ENCODE data around the gene IQCB1. TPM values are rescaled to one million over a fixed set of nuclear protein-coding genes. Genes with fewer than 3 reads are reported as not detected.
"Not testable (repeated sequence)": the region's sequence is repeated elsewhere in the genome, so short reads cannot be mapped to it uniquely, and the experiment has no call there.

IQCB1 gene
- total and polyA plus RNA-seq, 9 of the 15 experiments (the other 6 are each of a cell fraction or from before 2014, with no cell fraction given) = 21.1 to 38.1 (median 27.5) TPM

DNA sequence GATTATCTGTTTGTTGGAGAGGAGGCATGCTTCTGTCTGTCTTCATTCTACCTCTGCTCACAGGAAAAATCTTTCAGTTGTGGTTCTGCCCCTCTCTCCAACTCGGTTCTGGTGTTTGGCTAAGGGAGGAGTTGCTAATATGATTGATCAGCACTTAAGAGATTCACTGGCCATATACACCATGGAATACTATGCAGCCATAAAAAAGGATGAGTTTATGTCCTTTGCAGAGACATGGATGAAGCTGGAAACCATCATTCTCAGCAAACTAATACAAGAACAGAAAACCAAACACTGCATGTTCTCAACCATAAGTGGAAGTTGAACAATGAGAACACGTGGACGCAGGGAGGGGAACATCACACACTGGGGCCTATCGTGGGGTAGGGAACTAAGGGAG, 59.8 kb downstream of the IQCB1 start:
- intact Hi-C loops (cut with micrococcal nuclease); H3K9me3 ChIP-seq (replicated peaks; ENCODE audit: control insufficient read depth, insufficient read depth, low read depth, low read length); H4K20me1 ChIP-seq (replicated peaks; ENCODE audit: control insufficient read depth, insufficient read depth, low read length); H3K27ac ChIP-seq (ENCODE audit: extremely low read depth, low read depth, low read length); H2AFZ ChIP-seq (ENCODE audit: low read depth, low read length); H3K79me2 ChIP-seq (ENCODE audit: control insufficient read depth, insufficient read depth, low read length); ATAC-seq; BruUV-seq (replicated peaks); H3K4me1 ChIP-seq (replicated peaks in 1 of 2; ENCODE audit: control insufficient read depth in 2 of 2, insufficient read depth in 2 of 2, low read length in 2 of 2); H3K9me1 ChIP-seq (ENCODE audit: control insufficient read depth, insufficient read depth, low read length); POLR2A ChIA-PET; FAIRE-seq; in situ Hi-C loops (cut with MboI); H3K9ac ChIP-seq (ENCODE audit: insufficient read depth in 1 of 2, low read depth in 2 of 2, low read length in 2 of 2); CTCF ChIA-PET (ENCODE audit: low intra/inter-chr PET ratio); H3K4me3 ChIP-seq; H3K27me3 ChIP-seq (ENCODE audit: control insufficient read depth in 2 of 2, insufficient read depth in 2 of 2, low read length in 2 of 2); H3K4me2 ChIP-seq (ENCODE audit: insufficient read depth, low read length); DNase-seq (ENCODE audit: extremely low read depth in 1 of 4, low spot score in 3 of 4): not testable (repeated sequence)
- TF ChIP-seq ZNF146 (CRISPR knock-in tag; IDR thresholded peaks at IDR 0.05; ENCODE audit: unreplicated experiment) = peak; percentile 75
- TF ChIP-seq RBM25 (IDR thresholded peaks at IDR 0.05; ENCODE audit: low read depth, low read length, severe bottlenecking) = peak; percentile 34
- 78% methylated on average over 4 of the region's 4 CpGs for WGBS (ENCODE audit: insufficient coverage, low coverage, missing lambda C conversion rate)
- peaks cover 56% of the 10 kb centered on the region; the same call in 2 of the 3 replicates for H3K36me3 ChIP-seq (ENCODE audit: control insufficient read depth, insufficient read depth, low read length)

DNA sequence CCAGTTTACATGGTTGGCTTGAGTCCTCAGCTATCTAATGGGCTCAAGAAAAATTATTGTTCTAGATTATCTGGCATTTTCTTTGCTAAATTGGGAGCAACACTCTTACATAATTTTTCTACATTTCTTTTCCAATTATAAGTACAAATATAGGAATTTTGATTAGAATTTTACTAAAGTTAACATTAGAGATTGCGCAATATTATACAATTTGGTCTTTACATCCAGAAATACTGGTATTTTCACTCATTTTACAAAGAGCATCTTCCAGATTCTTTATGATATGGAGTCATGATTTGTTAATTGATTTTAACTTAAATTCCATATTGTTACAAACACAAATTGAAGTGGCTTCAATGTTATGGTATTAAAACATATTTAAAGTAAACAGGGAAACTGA, 65.6 kb downstream of the IQCB1 start:
- BruUV-seq (replicated peaks) = no TSS peak
- H3K4me2 ChIP-seq (ENCODE audit: insufficient read depth, low read length) = no peak overlapping the region
- no peak overlapping the region for H3K4me3 ChIP-seq
- no peak overlapping the region for H3K27ac ChIP-seq (ENCODE audit: extremely low read depth, low read depth, low read length)
- H2AFZ ChIP-seq (ENCODE audit: low read depth, low read length) = no peak overlapping the region
- ATAC-seq = no peak
- intact Hi-C loops (cut with micrococcal nuclease) (no loop called here), in situ Hi-C loops (cut with MboI) (no loop called here)
- ChIA-PET CTCF (ENCODE audit: low intra/inter-chr PET ratio) (no interaction called here), POLR2A (no interaction called here)
- no peaks in the 10 kb centered on the region for H4K20me1 ChIP-seq (replicated peaks; ENCODE audit: control insufficient read depth, insufficient read depth, low read length)
- no peaks in the 10 kb centered on the region for H3K9me3 ChIP-seq (replicated peaks; ENCODE audit: control insufficient read depth, insufficient read depth, low read depth, low read length)
- no peaks in the 10 kb centered on the region for H3K4me1 ChIP-seq (replicated peaks in 1 of 2; ENCODE audit: control insufficient read depth in 2 of 2, insufficient read depth in 2 of 2, low read length in 2 of 2)
- no peaks in the 10 kb centered on the region for H3K79me2 ChIP-seq (ENCODE audit: control insufficient read depth, insufficient read depth, low read length)
- FAIRE-seq = no peak
- H3K27me3 ChIP-seq (ENCODE audit: control insufficient read depth in 2 of 2, insufficient read depth in 2 of 2, low read length in 2 of 2) = no peaks in the 10 kb centered on the region
- H3K9me1 ChIP-seq (ENCODE audit: control insufficient read depth, insufficient read depth, low read length) = no peaks in the 10 kb centered on the region
- 92% methylated on average over 1 of the region's 1 CpG for WGBS (ENCODE audit: insufficient coverage, low coverage, missing lambda C conversion rate)
- no peak overlapping the region for H3K9ac ChIP-seq (ENCODE audit: insufficient read depth in 1 of 2, low read depth in 2 of 2, low read length in 2 of 2)
- H3K36me3 ChIP-seq (ENCODE audit: control insufficient read depth, insufficient read depth, low read length) = peaks cover 31% of the 10 kb centered on the region; the same call in 2 of the 3 replicates
- DNase-seq (ENCODE audit: extremely low read depth in 1 of 4, low spot score in 3 of 4) = no peak
- TF ChIP-seq RERE (CRISPR knock-in tag; IDR thresholded peaks at IDR 0.05; ENCODE audit: borderline replicate concordance) = no peak
- TF ChIP-seq SNRNP70 (optimal IDR thresholded peaks at IDR 0.05; ENCODE audit: low read depth, low read length) = no peak
- TF ChIP-seq ZNF589 (CRISPR knock-in tag; IDR thresholded peaks at IDR 0.05; ENCODE audit: low read depth) = no peak
- 0 out of 2 replicates have a peak, but pooled peaks have one; percentile 14 for TF ChIP-seq ATF3 (IDR thresholded peaks at IDR 0.05)
- TF ChIP-seq ATF3 (CRISPR knock-in tag; conservative IDR thresholded peaks at IDR 0.05) = no peak
- TF ChIP-seq CEBPB (tag; IDR thresholded peaks at IDR 0.05) = peak; percentile 97
- TF ChIP-seq, protein P1, sequence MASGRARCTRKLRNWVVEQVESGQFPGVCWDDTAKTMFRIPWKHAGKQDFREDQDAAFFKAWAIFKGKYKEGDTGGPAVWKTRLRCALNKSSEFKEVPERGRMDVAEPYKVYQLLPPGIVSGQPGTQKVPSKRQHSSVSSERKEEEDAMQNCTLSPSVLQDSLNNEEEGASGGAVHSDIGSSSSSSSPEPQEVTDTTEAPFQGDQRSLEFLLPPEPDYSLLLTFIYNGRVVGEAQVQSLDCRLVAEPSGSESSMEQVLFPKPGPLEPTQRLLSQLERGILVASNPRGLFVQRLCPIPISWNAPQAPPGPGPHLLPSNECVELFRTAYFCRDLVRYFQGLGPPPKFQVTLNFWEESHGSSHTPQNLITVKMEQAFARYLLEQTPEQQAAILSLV (tag; IDR thresholded peaks at IDR 0.05) = peak; percentile 75

Data from K562 (cell line).